LNCAP (cell line): ENCODE measurements around the gene PDE4D.

Experiments
- TF ChIP-seq, protein P1 (sequence below): fragments of 450-650 bp; IDR thresholded peaks from 2 replicates; pipeline ENCODE4 v1.5.1; 2017; ENCODE audit warnings: mild to moderate bottlenecking

PDE4D gene

DNA sequence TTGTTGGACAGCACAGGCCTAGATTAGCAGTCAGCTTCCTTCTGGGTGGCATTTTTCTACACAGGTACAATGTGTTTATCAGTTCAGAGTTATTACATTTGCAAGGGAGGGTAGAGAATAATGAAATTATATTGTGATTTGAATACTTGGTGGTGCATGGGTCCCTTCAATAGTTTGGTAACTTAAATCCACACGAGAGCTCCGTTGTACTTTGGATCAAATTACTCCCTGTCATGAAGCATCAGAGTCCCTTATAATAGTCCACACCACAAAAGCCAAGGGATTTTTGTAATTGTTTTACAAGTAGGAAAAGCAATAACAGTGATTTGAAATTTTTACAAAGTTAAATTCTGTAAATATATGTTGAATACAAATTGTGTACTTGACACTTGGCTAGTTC is 552.4 kb downstream of the PDE4D start:
- TF ChIP-seq, protein P1, sequence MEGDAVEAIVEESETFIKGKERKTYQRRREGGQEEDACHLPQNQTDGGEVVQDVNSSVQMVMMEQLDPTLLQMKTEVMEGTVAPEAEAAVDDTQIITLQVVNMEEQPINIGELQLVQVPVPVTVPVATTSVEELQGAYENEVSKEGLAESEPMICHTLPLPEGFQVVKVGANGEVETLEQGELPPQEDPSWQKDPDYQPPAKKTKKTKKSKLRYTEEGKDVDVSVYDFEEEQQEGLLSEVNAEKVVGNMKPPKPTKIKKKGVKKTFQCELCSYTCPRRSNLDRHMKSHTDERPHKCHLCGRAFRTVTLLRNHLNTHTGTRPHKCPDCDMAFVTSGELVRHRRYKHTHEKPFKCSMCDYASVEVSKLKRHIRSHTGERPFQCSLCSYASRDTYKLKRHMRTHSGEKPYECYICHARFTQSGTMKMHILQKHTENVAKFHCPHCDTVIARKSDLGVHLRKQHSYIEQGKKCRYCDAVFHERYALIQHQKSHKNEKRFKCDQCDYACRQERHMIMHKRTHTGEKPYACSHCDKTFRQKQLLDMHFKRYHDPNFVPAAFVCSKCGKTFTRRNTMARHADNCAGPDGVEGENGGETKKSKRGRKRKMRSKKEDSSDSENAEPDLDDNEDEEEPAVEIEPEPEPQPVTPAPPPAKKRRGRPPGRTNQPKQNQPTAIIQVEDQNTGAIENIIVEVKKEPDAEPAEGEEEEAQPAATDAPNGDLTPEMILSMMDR: no peak

DNA sequence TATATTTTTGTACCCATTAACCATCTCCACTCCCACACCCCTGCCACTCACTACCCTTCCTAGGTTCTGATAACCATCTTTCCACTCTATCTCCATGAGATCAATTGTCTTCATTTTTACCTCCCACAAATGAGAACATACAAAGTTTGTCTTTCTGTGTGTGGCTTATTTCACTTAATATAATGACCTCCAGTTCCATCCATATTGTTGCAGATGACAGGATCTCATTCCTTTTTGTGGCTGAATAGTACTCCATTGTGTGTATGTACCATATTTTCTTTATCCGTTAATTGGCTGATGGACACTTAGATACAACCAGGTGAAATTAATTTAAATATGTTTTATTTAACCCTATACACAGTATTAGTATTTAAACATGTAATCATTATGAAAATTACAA is 552.9 kb downstream of the PDE4D start:
- TF ChIP-seq, protein P1: no peak

DNA sequence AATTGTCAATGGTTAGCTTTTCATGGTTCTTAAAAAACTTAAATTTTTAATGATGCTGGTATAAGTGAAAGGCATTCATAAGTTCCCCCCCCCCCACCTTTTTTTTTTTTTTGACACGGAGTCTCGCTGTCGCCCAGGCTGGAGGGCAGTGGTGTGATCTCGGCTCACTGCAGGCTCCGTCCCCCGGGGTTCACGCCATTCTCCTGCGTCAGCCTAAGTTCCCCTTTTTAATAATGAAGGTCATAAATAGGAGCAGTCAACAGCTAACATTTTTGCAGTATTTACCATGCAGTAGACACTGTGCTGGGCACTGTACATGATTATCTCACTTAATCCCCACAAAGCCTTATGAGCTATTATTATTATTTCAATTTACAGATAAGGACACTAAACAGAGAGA is 556.3 kb downstream of the PDE4D start:
- TF ChIP-seq, protein P1: no peak

DNA sequence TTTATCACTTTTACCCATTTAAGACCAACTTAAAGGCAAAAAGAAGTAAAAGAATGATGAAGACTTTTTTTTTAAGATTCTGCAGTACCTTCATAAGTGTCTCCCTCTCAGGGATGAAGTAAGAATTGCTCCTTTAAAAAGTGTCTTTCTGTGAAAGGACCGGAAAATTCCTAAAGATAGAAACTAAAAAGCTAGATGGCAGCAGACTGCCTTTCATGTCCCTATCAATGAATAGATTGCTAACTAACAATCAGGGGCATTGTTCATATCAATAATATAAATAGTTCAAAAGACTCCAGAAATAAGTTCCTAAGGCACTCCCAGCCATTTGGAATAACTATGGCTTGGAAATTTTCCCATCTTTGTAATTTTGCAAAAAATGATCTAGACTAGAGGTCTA is 558.0 kb downstream of the PDE4D start:
- TF ChIP-seq, protein P1: no peak

DNA sequence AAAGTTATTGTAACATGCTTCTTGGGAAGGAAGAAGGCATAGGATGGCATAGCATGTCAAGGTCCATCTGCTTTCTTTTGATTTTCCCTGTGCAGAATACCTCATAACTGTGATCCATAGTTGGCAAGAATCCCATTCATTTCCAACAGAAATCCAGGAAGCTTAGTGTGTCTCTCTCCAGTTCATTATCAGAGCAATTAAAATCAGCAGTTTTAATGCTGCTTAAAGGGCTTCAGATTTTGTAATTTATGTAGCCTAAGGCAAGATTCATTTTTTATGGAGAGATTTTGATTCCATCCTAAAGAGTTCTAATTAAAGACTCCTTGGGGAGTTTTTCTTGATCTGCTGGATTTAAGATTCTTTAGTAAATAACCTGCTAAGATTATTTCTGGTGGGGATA is 560.1 kb downstream of the PDE4D start:
- TF ChIP-seq, protein P1: no peak

DNA sequence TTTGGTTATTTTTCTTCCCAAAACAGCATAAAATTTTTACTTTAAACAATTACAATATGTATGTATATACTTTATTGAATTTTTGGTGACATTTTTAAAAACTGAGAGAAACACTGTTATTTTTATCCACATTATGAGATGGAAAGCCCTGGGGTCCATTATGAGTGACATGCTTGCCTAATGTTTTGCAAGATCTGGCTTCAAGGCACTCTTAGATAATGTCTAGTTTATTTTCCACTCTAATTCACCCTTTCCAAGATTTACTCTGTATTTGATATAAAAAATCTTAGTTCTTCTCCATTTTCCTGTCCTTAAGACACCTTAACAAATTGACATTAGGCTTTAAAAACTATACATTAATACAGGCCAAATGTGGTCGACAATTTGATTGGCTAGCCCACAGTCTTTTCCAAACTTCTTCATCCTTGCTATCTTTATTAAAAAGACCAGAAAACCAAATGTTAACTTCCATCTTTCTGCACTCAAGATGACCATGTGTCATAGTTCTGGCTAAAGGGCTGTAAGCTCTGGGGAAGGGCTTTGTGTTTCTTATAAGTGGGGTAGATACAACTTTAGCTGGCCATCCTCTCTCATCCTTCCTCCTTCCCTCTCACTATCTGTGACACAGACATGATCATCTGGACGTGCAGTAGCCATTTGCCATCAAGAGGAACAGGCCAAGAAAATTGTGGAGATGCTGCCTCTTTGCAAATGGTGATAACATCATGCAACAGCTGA is 561.1 kb downstream of the PDE4D start:
- TF ChIP-seq, protein P1: no peak

DNA sequence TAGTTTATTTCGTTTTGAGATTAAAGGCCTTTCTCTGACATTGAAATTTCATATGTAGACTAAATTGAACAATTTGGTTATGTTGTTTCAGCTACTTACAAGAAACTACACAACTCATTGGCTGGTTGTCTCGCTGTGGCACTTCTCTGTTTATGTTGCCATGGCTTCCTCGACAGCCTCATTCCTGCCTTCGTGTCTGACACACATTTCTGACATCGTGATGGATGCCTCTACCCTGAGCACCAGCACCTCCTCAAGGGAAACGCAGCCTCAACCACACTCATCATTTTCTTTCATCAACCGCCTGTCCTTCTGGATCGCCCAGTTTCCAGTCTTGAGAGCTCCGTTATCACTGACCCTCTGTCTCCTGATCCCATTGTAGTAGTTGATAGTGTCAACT is 562.8 kb downstream of the PDE4D start:
- TF ChIP-seq, protein P1: no peak
